ENCODE measurements around the gene TGFB2.

- TF ChIP-seq CTCF (IDR thresholded peaks at IDR 0.05; ENCODE audit: low read depth, low read length): no peak
- TF ChIP-seq EZH2phosphoT487 (IDR thresholded peaks at IDR 0.05; ENCODE audit: low read depth): no peak
Observed at GRCh38 chr1:218384581-218384993, 39.5 kb downstream of the TGFB2 start.
